ENCODE data around the gene LPAR2.
"Not testable (repeated sequence)": the region's sequence is repeated elsewhere in the genome, so short reads cannot be mapped to it uniquely, and the experiment has no call there.

The LPAR2 gene

GRCh38 chr19:19628501-19629134 lies 598 bp upstream of the LPAR2 start:
- peak; percentile 38 for DNase-seq

GRCh38 chr19:19626516-19627472 lies 1.2 kb downstream of the LPAR2 start:
- no peak for DNase-seq

GRCh38 chr19:19624032-19624570 lies 3.9 kb downstream of the LPAR2 start:
- DNase-seq, result no peak

GRCh38 chr19:19623383-19623782 lies 4.6 kb downstream of the LPAR2 start:
- DNase-seq, result no peak

DNA sequence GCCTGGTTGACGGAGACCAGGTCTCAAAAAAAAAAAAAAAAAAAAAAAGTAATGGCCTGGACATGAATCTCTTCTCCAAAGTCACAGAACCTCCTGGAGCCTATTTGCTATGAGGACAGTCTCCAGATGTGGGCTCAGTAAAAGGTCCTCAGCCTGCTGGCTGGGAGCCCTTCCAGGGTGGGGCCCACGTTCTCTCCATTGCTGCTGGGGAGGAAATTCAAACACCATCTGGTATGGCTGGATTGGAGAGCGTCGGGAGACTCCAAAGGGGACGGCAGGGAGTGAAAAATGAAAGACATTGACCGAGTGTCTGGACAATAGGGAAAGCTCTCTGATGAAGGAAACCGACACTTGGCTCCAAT lies 8.2 kb downstream of the LPAR2 start:
- DNase-seq, result no peak

GRCh38 chr19:19619181-19619848 lies 8.7 kb downstream of the LPAR2 start:
- no peak for DNase-seq

DNA sequence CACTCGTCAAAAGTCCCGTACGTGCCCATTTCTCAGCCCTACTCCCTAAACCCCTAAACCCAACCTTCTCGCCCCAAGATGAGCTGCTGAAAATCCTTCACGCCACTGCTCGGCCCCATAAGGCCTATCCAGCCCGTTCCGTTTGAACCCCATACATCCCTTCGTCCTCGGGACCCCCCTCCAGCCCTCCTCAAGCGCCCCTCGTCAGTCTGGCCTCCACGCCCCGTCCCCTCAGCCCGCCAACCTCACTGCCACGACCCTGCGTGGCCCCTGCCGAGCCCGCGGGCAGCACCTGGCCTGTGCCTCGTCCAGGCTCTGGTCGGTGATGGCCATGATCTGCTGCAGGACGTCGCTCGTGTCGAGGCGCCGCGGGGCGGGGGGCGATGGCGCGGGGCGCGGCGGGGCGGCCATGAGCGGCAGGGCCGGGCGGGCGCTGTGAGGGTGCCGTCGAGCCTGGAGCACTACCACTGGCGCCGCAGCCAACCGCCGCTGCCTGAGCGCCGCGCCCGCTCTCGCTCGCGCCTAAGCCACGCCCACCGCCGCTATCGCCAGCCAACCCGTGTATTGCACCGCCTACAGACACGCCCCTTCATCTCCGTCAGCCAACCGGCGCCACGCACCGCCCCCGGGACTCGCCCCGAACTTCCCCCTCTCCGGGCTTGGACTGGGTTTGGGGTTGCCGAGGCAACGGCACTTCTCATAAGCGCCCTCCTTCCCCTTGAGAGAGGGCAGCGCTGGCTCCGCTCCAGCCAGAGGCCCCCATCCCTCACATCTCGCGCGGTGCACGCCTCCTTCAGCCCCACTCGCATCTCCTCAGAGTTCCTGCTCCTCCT lies 9.6 kb downstream of the LPAR2 start, which contains the start of gene PBX4:
PBX4 (minus strand) TSS at position 469 of the 833 bp plus-strand sequence; CDS start at position 411, 58 bp downstream.
- peak; percentile 98 for DNase-seq

DNA sequence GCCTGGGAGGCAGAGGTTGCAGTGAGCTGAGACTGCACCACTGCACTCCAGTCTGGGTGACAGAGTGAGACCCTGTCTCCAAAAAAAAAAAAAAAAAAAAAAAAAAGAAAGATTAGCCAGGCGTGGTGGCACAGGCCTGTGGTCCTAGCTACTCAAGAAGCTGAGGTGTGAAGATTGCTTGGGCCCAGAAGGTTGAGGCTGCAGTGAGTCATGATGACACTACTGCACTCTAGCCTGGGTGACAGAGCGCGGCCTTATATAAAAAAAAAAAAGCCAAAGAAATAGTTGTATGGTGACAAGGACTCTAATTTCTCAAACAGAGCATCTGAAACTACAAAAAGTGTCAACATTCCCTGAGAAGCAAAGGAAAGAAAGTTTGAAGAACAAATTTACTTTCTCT lies 12.9 kb downstream of the LPAR2 start:
- DNase-seq, result peak; percentile 38

DNA sequence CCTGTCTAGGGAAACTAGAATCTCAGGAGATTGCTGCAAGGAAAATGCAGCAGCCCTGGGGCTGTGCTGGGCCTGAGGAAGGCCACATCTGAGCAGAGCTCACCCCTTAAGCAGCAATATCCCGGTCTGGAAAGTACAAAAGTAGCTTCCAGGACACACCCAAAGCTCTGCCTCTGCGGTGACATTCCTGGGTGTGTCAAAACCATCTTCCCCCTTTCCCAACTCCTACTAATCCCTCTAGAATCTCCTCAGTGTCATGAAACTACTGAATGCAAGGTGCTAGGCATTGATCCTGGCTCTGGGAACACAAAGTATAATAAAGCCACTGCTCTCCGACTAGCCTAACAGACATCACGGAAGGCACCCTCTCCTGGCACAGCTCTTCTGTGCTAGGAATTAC lies 14.5 kb downstream of the LPAR2 start:
- no peak for DNase-seq

- DNase-seq, result no peak
Measured at GRCh38 chr19:19610376-19611202, 17.4 kb downstream of the LPAR2 start.

DNA sequence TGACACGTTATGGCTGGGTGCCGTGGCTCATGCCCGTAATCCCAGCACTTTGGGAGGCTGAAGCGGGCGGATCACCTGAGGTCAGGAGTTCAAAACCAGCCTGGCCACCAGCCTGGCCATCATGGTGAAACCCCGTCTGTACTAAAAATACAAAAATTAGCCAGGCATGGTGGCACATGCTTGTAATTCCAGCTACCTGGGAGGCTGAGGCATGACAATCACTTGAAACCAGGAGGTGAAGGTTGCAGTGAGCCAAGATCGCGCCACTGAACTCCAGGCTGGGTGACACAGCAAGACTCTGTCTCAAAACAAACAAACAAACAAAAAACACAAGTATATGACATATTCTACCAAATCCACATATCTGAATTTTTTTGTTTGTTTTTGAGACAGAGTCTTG lies 21.3 kb downstream of the LPAR2 start:
- not testable (repeated sequence) for DNase-seq

DNA sequence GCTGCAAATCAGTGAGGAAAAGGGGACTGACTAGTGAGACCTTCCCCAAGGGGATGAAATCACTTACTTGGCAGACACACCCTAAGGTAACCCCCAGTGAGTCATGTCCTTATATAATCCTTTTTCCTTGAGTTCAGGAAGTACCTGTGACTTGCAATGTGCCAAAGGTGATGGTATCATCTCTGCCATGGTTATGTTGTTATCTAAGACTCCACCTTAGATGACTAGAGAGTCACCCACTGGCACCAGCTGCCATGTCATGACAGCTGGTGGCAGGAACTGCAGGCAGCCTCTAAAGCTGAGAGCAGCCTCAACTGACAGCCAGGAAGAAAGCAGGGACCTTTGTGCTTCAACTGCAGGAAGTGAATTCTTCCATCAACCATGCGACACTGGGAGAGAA lies 22.0 kb downstream of the LPAR2 start:
- DNase-seq, result peak; percentile 27

DNA sequence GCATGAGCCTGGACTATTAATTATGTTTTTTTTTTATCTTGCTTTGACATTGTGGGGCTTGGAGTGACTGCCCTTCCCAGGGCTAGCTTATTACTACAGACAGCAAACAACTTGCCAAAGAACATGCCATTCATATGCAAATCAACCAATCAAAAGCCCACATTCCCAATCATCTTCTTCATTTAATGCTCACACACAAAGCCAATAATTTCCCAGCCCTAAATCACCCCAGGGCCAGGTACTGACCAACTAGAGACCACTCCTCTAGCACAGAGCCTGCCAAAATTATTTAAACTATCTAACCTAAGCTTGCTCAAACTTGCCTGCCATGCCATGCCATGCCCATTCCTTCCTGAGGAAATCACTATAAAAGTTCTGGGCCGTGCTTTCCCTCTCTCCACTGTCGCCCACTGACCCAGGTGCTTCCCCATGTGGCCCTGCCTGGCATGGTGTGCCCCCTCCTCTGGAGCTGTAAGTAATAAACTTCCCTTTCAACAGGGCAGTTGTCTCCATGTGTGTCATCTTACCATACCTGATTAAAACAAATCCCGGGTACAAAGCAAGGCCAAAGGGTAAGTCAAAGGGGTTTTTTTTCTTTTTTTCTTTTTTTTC lies 25.2 kb downstream of the LPAR2 start:
- DNase-seq, result no peak

GRCh38 chr19:19602136-19602712 lies 25.8 kb downstream of the LPAR2 start:
- DNase-seq, result peak; percentile 7

DNA sequence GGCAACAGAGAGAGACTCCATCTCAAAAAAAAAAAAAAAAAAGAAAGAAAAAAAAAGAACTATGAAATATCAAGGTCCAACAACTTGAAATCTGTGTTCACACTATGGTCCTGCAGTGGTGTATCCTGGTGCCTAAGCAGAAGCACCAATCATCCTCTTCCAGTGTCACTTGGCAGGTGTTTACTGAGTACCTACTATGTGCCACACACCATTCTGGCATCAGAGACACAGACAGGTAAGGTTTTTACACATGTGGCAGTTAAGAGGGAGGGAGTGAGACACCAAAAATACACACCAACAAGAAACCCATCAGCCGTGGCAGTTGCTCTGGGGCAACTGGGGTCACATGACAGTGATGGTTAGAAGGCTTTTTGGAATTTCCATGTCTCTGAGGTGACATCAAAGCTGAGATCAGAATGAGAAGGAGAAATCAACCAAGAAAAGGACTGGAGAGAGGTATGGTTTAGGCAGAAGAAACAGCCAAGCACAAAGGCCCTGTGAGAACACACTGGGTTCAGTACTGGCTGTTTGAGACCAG lies 27.2 kb downstream of the LPAR2 start:
- no peak for DNase-seq

GRCh38 chr19:19598728-19599451 lies 29.1 kb downstream of the LPAR2 start:
- peak; percentile 59 for DNase-seq

DNA sequence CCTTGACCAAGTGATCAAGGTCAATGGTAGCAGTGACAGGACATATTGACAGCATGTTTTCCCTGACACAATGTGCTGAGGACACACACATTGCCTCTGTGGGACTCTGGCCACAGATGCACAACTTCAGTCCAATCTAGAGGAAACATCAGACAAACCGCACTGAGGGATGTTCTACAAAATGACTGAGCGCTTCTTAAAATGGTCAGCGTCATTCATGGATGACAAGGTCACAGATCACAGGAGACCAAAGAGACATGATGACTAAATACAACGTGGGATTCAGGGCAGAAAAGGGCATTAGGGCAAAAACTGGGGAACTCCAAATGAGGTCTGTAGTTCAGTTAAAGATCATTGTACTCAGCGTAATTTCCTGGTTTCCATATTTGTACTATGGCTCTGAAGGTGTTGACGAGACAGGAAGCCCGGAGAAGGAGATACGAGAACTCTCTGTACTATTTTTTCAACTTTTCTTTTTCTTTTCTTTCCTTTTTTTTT lies 30.2 kb downstream of the LPAR2 start:
- peak; percentile 46 for DNase-seq

DNA sequence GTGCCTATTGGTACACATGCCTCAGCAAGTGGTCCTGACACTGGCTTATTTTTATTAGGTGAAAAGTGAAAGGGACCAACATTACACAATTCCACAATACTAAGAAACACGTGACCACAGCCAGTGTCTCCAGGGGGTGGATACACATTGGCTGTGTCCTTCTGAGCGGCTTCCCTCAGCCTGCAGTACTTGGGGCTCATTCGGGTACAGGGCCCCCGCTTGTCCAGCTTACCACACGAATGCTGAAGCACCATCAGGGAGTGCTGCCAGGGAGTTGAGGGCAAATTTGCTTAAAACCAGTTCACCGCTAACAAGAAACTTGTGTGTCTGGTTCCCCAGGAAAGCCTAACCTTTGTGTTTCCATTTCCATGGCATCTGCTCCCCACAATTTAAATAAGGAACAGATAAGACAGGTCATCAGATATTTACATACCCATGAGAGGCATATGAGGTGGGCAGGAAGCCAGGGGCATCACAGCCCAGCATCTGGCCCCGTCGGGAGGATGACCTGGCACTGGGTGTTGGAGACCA lies 32.8 kb downstream of the LPAR2 start:
- no peak for DNase-seq

- peak; percentile 13 for DNase-seq
Measured at GRCh38 chr19:19594381-19594780, 33.6 kb downstream of the LPAR2 start.
